ENCODE results near the gene IL24.

- TF ChIP-seq POLR2A (IDR thresholded peaks at IDR 0.05) (no peak), CTCF (IDR thresholded peaks at IDR 0.05) (no peak)
These were observed 1.9 kb upstream of the IL24 start for GRCh38 chr1:206895325-206895724.

Measured in testis (tissue), 2 donors.